HG03520 (cell line): ENCODE measurements around the gene INTS14.

Experiments
- ATAC-seq: cut with Tn5 transposase; IDR thresholded peaks from one replicate; pipeline ENCODE4 v1.9.1; 2021; ENCODE audit warnings: mild to moderate bottlenecking, moderate library complexity; ENCODE audit not compliant: unreplicated experiment

Gene INTS14

GRCh38 chr15:65610871-65611718, at the start of gene INTS14:
Gene INTS14 (minus strand): TSS chr15:65611131. CDS start chr15:65607380, 3,751 bp downstream.
- peak; percentile 89 for ATAC-seq

- ATAC-seq: no peak
Measured at GRCh38 chr15:65659502-65660052, 48.6 kb upstream of the INTS14 start.

- no peak for ATAC-seq
Measured at GRCh38 chr15:65655457-65655856, 44.5 kb upstream of the INTS14 start.

GRCh38 chr15:65655026-65655425, 44.1 kb upstream of the INTS14 start:
- ATAC-seq: no peak

GRCh38 chr15:65653801-65654521, 43.0 kb upstream of the INTS14 start:
- no peak for ATAC-seq

- ATAC-seq: no peak
Measured at GRCh38 chr15:65653341-65653740, 42.4 kb upstream of the INTS14 start.

GRCh38 chr15:65651831-65652749, 41.2 kb upstream of the INTS14 start:
- ATAC-seq: no peak

- no peak for ATAC-seq
Measured at GRCh38 chr15:65651042-65651322, 40.1 kb upstream of the INTS14 start.

GRCh38 chr15:65650312-65651041, 39.5 kb upstream of the INTS14 start:
- no peak for ATAC-seq

- no peak for ATAC-seq
Measured at GRCh38 chr15:65646486-65646885, 35.6 kb upstream of the INTS14 start.

GRCh38 chr15:65645392-65645791, 34.5 kb upstream of the INTS14 start:
- ATAC-seq: no peak

- ATAC-seq: no peak
Measured at GRCh38 chr15:65644282-65644681, 33.4 kb upstream of the INTS14 start.

- no peak for ATAC-seq
Measured at GRCh38 chr15:65642594-65642993, 31.7 kb upstream of the INTS14 start.

GRCh38 chr15:65641768-65642475, 31.0 kb upstream of the INTS14 start:
- no peak for ATAC-seq

- ATAC-seq: no peak
Measured at GRCh38 chr15:65639509-65639908, 28.6 kb upstream of the INTS14 start.

GRCh38 chr15:65638681-65639089, 27.8 kb upstream of the INTS14 start:
- no peak for ATAC-seq

- ATAC-seq: no peak
Measured at GRCh38 chr15:65638109-65638508, 27.2 kb upstream of the INTS14 start.

- no peak for ATAC-seq
Measured at GRCh38 chr15:65634356-65634755, 23.4 kb upstream of the INTS14 start.

GRCh38 chr15:65633752-65634151, 22.8 kb upstream of the INTS14 start:
- ATAC-seq: no peak
